HUDEP-2 (cell line): ENCODE data around the gene BMP8A.
A peak's percentile ranks its signal among the peaks of the same experiment; 100 is the strongest.
"Not testable (repeated sequence)": the region's sequence is repeated elsewhere in the genome, so short reads cannot be mapped to it uniquely, and the experiment has no call there.

ENCODE experiments used
- DNase-seq, 76 experiments: peaks; one replicate each; lab custom pipeline; 2025; ENCODE audit not compliant: unreplicated experiment in 76 of 76; lab: John Stamatoyannopoulos, UW

BMP8A gene

GRCh38 chr1:39525366-39526165, 34.1 kb downstream of the BMP8A start:
- DNase-seq = peak in 2 of 76 experiments; percentile 10 to 18

GRCh38 chr1:39526466-39527189, 35.2 kb downstream of the BMP8A start:
- DNase-seq = no peak

GRCh38 chr1:39527190-39527579, 35.7 kb downstream of the BMP8A start:
- not testable (repeated sequence) for DNase-seq

GRCh38 chr1:39528082-39528481, 36.6 kb downstream of the BMP8A start:
- DNase-seq = no peak

- no peak for DNase-seq
Observed at GRCh38 chr1:39529901-39530535, 38.6 kb downstream of the BMP8A start.

- no peak for DNase-seq
Observed at GRCh38 chr1:39531526-39531925, 40.1 kb downstream of the BMP8A start.

GRCh38 chr1:39533442-39533841, 42.0 kb downstream of the BMP8A start:
- DNase-seq = no peak

- DNase-seq = no peak
Observed at GRCh38 chr1:39538531-39539251, 47.3 kb downstream of the BMP8A start.

- DNase-seq = peak in 43 of 76 experiments; percentile 2 to 63 (median 24)
Observed at GRCh38 chr1:39539252-39539790, 47.9 kb downstream of the BMP8A start.

- DNase-seq = no peak
Observed at GRCh38 chr1:39540504-39541031, 49.1 kb downstream of the BMP8A start.

- no peak for DNase-seq
Observed at GRCh38 chr1:39542924-39543323, 51.5 kb downstream of the BMP8A start.

GRCh38 chr1:39544327-39544726, 52.9 kb downstream of the BMP8A start:
- DNase-seq = no peak

GRCh38 chr1:39545531-39545930, 54.1 kb downstream of the BMP8A start:
- DNase-seq = no peak

GRCh38 chr1:39554277-39554676, 62.8 kb downstream of the BMP8A start:
- no peak for DNase-seq

GRCh38 chr1:39561279-39561678, 69.8 kb downstream of the BMP8A start:
- no peak for DNase-seq

GRCh38 chr1:39562886-39563285, 71.5 kb downstream of the BMP8A start:
- DNase-seq = no peak

GRCh38 chr1:39563669-39564068, 72.2 kb downstream of the BMP8A start:
- no peak for DNase-seq

GRCh38 chr1:39564340-39564739, 72.9 kb downstream of the BMP8A start:
- DNase-seq = no peak

- DNase-seq = no peak
Observed at GRCh38 chr1:39564941-39565340, 73.5 kb downstream of the BMP8A start.

- DNase-seq = peak in 3 of 76 experiments; percentile 6 to 18 (median 7)
Observed at GRCh38 chr1:39566441-39567137, 75.2 kb downstream of the BMP8A start.
